ENCODE data around the gene TMEM121.
"Not testable (repeated sequence)": the region's sequence is repeated elsewhere in the genome, so short reads cannot be mapped to it uniquely, and the experiment has no call there.

TMEM121 gene

DNA sequence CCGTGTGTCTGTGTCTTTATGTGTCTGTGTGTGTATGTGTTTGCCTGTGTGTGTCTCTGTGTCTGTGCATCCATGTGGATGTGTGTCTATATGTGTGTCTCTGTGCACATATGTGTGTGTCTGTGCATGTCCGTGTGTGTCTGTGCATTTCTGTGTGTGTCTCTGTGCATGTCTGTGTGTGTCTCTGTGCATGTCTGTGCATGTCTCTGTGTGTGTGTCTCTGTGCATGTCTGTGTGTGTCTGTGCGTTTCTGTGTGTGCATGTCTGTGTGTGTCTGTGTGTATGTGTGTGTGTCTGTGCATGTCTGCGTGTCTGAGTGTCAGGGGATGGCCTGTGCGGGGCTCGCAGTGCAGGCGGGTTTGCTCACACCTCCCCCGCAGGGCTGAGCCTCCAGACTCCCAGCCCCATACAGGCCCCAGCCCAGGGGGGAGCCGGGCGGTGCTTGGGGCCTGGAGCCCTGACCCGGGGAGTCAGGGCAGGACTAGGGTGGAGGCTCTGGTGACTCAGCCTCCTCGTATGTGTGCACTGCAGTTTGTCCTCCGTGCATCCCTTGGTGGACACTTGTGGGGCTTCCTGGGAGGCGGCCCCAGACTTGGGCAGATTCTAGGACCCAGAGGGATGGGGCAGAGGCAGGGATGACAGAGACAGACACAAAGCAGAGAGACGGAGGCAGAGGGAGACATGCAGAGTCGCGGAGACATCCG is 41.9 kb downstream of the TMEM121 start:
- not testable (repeated sequence) for DNase-seq (ENCODE audit: low read depth in 1 of 2, low spot score in 1 of 2)

DNA sequence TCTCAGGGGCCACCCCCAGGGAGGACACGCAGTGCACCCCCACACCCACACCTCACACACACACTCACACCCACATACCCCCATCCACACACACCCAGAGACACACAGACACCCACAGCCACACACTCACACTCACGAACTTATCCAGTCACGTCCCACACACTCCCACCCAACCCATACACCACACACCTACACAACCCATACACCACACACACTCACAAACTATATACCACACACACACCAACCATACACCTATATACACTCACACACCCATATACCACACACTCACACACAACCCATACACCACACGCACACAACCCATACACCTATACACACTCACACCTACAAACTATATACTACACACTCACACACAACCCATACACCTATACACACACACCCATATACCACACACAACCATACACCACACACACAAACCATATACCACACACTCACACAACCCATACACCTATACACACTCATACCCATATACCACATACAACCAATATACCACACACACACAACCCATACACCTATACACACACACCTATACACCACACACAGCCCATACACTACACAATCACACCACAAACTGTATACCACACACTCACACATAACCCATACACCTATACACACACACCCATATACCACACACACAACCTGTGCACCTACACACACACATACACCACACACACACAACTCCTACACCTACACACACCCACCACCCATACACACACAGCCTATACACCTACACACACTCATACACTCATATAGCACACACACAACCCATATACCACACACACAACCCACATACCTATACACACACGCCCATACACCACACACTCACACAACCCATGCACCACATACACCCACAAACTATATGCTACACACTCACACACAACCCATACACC is 42.7 kb downstream of the TMEM121 start:
- no peak for DNase-seq (ENCODE audit: low read depth in 1 of 2, low spot score in 1 of 2)

DNA sequence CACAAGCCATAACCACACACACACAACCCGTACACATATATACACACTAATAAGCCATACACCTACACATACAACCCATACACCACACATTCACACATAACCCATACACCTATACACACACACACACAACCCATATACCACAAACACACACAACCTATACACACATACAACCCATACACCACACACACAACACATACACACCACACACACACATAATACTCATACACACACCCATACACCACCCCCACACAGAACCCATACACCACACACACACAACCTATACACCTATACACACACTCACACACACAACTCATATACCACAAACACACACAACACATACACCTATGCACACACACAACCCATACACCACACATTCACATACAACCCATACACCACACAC is 44.1 kb downstream of the TMEM121 start:
- no peak for DNase-seq (ENCODE audit: low read depth in 1 of 2, low spot score in 1 of 2)

DNA sequence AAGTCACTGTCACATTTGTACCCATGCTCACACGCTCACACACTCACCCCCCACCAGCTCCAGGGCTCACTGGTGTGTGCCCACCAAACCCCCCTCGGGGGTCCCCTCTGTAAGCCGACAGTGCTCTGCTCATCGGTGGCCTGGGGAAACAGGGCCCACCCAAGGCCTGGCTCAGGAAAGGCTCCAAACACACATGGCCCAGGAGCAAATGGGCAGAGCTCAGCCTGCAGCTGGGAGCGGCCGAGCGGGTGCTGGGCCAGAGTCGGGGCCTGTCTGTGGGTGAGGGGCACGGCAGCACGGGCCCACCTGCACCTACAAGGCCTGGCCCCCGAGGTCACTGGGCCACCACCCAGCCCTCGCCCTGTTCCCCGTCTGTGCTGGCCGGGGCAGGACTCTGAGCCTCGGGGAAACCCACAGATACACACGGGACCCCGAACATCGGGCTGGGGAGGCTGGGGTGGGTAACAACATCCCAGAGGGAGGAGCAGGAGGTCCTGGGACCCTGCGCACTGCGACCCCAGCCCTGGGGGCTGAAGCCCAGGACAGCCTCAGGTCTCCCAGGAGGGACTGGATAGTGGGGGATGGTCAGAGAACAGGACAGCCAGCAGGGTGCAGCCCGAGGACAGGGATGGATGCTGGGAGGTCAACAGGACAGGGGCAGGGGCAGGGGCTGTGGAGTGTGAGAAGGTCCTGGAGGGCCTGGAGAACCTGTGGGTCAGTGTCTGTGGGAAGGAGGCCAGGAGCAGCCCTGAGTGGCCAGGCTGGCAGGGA is 45.0 kb downstream of the TMEM121 start:
- not testable (repeated sequence) for DNase-seq (ENCODE audit: low read depth in 1 of 2, low spot score in 1 of 2)

DNA sequence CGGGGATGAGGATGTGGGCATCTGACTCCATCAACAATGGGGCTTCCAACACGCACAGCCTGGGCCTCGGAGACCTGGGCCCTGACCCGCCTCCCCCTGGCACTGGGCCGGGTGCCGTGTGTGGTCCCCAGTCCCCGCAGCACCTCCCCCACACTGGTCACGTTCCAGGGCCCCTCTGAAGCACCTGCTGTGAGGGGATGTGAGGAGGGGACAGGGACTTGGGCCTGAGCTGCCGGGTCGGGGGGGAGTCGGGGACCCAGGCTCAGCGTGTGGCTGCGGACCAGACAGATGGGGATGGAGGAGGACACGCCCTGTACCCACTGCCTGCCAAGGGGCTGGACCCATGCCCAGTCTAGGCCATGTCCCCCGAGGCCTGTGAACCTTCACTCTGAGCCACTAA is 45.7 kb downstream of the TMEM121 start:
- not testable (repeated sequence) for DNase-seq (ENCODE audit: low read depth in 1 of 2, low spot score in 1 of 2)

DNA sequence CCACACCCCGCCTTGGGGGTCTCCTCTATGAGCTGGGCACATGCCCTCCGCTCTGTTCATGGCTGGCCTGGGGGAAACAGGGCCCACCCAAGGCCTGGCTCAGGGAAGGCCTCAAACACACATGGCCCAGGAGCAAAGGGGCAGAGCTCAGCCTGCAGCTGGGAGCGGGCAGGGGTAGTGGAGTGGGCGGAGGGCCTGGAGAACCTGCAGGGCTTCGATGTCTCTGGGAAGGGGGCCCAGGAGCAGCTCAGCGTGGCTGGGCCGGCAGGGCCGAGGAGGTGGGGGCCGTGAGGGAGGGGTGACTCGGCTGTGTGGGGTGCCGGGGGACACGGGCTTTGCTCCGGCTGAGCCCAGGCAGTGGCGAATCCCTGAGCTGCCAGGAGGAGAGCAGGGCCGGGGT is 47.5 kb downstream of the TMEM121 start:
- DNase-seq (ENCODE audit: low read depth in 1 of 2, low spot score in 1 of 2) = not testable (repeated sequence)

DNA sequence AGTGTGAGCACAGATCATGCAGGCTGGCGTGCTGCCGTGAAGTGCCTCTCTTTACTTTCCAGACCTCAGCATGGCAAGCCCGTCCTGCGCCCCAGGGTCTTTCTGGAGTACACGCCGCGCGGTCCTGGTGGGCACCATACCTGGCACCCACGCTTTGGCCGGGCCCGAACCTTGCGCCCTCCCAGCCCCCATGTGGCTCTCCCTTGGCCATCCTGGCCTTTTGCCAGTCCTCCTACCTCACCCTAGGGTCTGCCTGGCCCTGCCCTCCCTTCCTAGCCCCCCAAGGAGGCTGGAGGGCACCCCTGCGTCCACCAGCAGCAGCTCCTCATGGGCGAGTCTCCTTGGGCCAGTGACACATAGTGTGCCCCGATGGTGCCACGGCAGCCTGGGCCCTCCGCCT is 48.0 kb downstream of the TMEM121 start:
- not testable (repeated sequence) for DNase-seq (ENCODE audit: low read depth in 1 of 2, low spot score in 1 of 2)

DNA sequence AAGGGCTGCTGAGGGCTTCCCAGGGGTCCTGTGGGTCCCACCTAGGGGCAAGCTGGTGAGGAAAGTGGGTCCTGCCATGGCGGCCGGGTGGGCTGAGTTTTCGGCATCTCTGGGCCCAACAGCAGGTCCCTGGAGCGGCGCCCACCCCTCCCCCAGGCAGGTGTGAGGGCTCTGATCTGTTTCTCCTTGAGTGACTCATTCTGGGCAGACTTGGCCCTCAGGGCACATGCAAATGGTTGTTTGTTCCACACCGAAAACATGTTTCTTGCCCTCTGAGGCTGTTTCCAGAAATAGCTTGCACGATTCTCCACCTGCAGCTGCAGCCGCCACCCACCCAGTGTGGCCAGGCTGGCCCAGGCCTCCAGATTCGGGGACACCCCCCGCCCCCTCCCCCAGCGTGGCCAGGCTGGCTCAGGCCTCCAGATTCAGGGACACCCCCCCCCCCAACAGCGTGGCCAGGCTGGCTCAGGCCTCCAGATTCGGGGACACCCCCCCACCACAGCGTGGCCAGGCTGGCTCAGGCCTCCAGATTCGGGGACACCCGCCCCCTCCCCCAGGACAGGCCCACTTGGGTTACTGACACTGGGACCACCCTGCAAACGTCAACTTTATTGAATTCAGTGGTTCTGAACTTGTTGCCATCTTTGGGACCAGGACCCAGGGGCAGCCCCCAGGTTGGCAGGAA is 48.8 kb downstream of the TMEM121 start:
- DNase-seq (ENCODE audit: low read depth in 1 of 2, low spot score in 1 of 2) = not testable (repeated sequence)

DNA sequence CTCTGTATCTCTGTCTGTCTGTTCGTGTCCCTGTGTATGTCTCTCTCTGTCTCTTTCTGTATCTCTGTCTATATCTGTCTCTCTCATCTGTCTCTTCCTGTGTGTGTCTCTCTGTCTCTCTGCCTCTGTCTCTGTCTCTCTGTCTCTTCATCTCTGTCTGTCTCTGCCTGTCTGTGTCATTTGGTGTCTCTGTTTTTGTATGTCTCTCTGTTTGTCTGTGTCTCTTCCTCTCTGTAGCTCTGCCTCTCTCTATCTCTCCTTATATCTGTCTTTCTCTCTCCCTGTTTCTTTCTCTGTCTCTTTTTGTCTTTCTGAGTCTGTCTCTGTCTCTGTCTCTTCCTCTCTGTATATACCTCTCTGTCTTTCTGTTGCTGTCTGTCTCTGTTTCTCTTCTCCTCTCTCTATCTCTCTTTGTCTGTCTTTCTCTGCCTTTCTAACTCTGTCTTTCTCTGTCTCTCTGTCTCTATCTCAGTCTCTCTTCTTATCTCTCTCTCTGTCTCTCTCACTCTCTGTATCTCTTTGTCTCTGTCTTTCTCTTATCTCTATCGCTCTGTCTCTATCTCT is 50.2 kb downstream of the TMEM121 start:
- DNase-seq (ENCODE audit: low read depth in 1 of 2, low spot score in 1 of 2) = no peak

DNA sequence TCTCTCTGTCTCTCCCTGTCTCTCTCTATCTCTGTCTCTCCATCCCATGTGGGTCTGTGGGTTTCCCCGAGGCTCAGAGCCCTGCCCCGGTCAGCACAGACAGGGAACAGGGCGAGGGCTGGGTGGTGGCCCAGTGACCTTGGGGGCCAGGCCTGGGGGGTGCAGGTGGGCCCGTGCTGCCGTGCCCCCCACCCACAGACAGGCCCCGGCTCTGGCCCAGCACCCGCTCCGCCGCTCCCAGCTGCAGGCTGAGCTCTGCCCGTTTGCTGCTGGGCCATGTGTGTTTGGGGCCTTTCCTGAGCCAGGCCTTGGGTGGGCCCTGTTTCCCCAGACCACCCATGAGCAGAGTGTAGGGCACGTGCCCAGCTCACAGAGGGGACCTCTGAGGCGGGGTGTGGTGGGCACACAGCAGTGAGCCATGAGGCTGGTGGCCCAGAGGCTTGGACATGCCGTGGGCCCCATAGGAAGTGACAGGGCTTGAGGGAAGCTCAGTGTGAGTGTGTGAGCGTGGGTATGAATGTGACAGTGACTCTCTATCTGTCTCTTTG is 51.0 kb downstream of the TMEM121 start:
- no peak for DNase-seq (ENCODE audit: low read depth in 1 of 2, low spot score in 1 of 2)

DNA sequence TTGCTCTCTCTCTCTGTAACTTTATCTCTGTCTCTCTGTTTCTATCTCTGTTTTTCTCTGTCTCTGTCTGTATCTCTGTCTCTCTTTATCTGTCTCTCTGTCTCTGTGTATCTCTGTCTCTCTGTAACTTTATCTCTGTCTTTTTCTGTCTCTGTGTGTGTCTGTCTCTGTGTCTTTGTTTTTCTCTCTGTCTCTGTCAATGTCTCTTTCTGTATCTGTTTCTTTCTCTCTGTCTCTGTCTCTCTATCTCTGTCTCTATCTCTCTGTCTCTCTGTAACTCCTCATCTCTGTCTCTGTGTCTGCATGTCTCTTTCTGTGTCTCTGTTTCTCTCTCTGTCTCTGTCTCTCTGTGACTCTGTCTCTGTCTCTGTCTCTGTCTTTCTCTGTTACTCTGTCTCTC is 51.7 kb downstream of the TMEM121 start:
- no peak for DNase-seq (ENCODE audit: low read depth in 1 of 2, low spot score in 1 of 2)

DNA sequence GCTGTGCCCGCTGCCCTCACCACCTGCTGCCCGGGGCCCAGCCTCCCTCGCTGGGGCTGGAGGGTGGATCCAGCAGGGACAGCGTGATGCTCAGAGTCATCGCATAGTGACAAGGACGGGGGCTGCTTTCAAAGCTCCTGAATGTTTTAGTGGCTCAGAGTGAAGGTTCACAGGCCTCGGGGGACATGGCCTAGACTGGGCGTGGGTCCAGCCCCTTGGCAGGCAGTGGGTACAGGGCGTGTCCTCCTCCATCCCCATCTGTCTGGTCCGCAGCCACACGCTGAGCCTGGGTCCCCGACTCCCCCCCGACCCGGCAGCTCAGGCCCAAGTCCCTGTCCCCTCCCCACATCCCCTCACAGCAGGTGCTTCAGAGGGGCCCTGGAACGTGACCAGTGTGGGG is 52.8 kb downstream of the TMEM121 start:
- DNase-seq (ENCODE audit: low read depth in 1 of 2, low spot score in 1 of 2) = not testable (repeated sequence)
